ENCODE measurements around the gene STING1.

GRCh38 chr5:139488260-139488659, 5.7 kb upstream of the STING1 start:
- TF ChIP-seq POLR2A (IDR thresholded peaks at IDR 0.05; ENCODE audit: low read length) (no peak), GATA1 (IDR thresholded peaks at IDR 0.05; ENCODE audit: low read depth, low read length) (no peak)

Data from erythroblast (primary cell).